GM21360 (cell line): ENCODE measurements around the gene BAG5.
"Not testable (repeated sequence)": the region's sequence is repeated elsewhere in the genome, so short reads cannot be mapped to it uniquely, and the experiment has no call there.

Experiments used
- ATAC-seq: cut with Tn5 transposase; IDR thresholded peaks from one replicate; pipeline ENCODE4 v1.9.1; 2021; ENCODE audit warnings: mild to moderate bottlenecking, moderate library complexity; ENCODE audit not compliant: unreplicated experiment

Gene BAG5

GRCh38 chr14:103562429-103563225 lies at the start of gene BAG5, which contains the start of gene COA8:
TSS of gene BAG5 (minus strand) at chr14:103562657. CDS start at chr14:103561164, 1,493 bp downstream.
TSS of gene COA8 (plus strand) at chr14:103562960. CDS start at chr14:103563002, 42 bp downstream.
- ATAC-seq = peak; percentile 65

GRCh38 chr14:103611215-103611614 lies 48.8 kb upstream of the BAG5 start:
- no peak for ATAC-seq

GRCh38 chr14:103609081-103609480 lies 46.6 kb upstream of the BAG5 start:
- not testable (repeated sequence) for ATAC-seq

GRCh38 chr14:103607822-103608221 lies 45.4 kb upstream of the BAG5 start:
- no peak for ATAC-seq

- peak; percentile 69 for ATAC-seq
Observed at GRCh38 chr14:103606963-103607668, 44.7 kb upstream of the BAG5 start.

- ATAC-seq = no peak
Observed at GRCh38 chr14:103604620-103605019, 42.2 kb upstream of the BAG5 start.

GRCh38 chr14:103600503-103600902 lies 38.0 kb upstream of the BAG5 start:
- no peak for ATAC-seq

GRCh38 chr14:103597623-103598377 lies 35.3 kb upstream of the BAG5 start:
- no peak for ATAC-seq

GRCh38 chr14:103594265-103594664 lies 31.8 kb upstream of the BAG5 start:
- ATAC-seq = no peak

- ATAC-seq = peak; percentile 90
Observed at GRCh38 chr14:103593577-103593976, 31.1 kb upstream of the BAG5 start.

GRCh38 chr14:103584326-103584915 lies 22.0 kb upstream of the BAG5 start:
- no peak for ATAC-seq

- ATAC-seq = no peak
Observed at GRCh38 chr14:103581954-103582703, 19.7 kb upstream of the BAG5 start.

GRCh38 chr14:103581206-103581605 lies 18.7 kb upstream of the BAG5 start:
- no peak for ATAC-seq

- ATAC-seq = no peak
Observed at GRCh38 chr14:103578401-103579075, 16.1 kb upstream of the BAG5 start.

- ATAC-seq = no peak
Observed at GRCh38 chr14:103576371-103577024, 14.0 kb upstream of the BAG5 start.

GRCh38 chr14:103574707-103575285 lies 12.3 kb upstream of the BAG5 start:
- no peak for ATAC-seq

GRCh38 chr14:103574104-103574503 lies 11.6 kb upstream of the BAG5 start:
- no peak for ATAC-seq

GRCh38 chr14:103569408-103569807 lies 7.0 kb upstream of the BAG5 start:
- no peak for ATAC-seq

GRCh38 chr14:103568952-103569351 lies 6.5 kb upstream of the BAG5 start:
- no peak for ATAC-seq
